ENCODE results near the gene TSNAX. TPM values are rescaled to one million over a fixed set of nuclear protein-coding genes. Genes with fewer than 3 reads are reported as not detected.
A peak's percentile ranks its signal among the peaks of the same experiment; 100 is the strongest.

The TSNAX gene
- polyA plus RNA-seq, 2 donors: 5.8 to 15.9 TPM

DNA sequence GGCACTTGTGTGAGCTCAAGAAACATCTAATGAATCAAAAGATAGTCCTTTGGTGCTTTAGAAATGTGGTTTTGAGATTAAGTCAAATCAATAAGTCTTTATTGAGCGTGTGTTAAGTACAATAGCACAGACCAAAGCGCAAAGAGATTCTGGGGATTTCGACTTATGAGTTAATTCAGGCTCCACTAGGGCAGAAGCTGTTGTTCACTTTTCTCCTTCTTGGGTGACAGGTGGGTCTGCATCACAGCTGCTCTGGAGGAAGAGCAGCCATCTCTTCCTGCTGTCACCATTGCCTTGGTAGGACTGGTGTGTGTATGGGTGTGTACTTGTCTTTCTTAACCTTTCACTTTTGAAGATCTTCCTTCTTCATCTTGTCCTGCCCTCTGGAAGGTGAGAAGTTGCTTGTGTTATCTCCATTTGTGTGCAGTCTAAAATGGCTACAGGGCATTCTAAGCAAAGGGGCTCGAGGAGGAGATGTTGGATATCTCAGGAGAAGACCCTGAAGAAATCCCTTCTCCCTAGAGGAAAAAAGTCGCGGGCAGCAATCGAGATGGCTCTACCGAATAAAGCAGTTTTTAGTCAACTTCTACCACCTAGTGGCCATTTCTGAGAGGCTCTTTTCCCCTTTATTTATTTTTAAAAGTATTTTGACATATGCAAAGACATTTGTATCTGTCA lies 75.3 kb downstream of the TSNAX start:
- H3K27me3 ChIP-seq (ENCODE audit: control insufficient read depth in 1 of 2, insufficient read depth in 2 of 2, low read length in 2 of 2): no peaks in the 10 kb centered on the region
- 24 to 31% methylated on average over 8 of the region's 8 CpGs for WGBS, 2 donors
- H3K4me3 ChIP-seq (ENCODE audit: low read depth in 1 of 2, low read length in 2 of 2): peak overlapping the region; percentile 31 to 69
- H3K27ac ChIP-seq (ENCODE audit: low read depth in 2 of 2, low read length in 1 of 2): no peak overlapping the region
- H3K9me3 ChIP-seq (ENCODE audit: control insufficient read depth in 2 of 2, insufficient read depth in 1 of 2, low read depth in 1 of 2, low read length in 1 of 2): no peaks in the 10 kb centered on the region
- peaks cover 0 to 2% of the 10 kb centered on the region in 2 donors for H3K4me1 ChIP-seq (ENCODE audit: control insufficient read depth in 2 of 2, insufficient read depth in 2 of 2, low read length in 1 of 2)
- no peaks in the 10 kb centered on the region for H3K36me3 ChIP-seq (ENCODE audit: control insufficient read depth in 2 of 2, insufficient read depth in 2 of 2, low read length in 1 of 2)

DNA sequence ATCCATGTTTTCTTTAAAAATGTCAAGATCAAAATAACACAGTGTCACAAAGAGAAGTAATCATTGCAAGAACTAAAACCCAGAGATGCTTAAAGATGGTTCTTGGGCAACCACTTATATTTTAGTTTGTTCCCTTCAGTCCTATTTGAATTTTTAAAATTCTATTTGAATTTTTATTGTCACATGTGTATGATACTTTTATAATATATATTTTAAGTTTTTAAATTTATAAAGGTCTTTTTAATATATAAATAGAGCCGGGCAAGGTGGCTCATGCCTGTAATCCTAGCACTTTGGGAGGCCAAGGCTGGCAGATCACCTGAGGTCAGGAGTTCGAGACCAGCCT lies 75.8 kb downstream of the TSNAX start:
- 65 to 70% methylated on average over 2 of the region's 2 CpGs for whole genome bisulfite sequencing, 2 donors

DNA sequence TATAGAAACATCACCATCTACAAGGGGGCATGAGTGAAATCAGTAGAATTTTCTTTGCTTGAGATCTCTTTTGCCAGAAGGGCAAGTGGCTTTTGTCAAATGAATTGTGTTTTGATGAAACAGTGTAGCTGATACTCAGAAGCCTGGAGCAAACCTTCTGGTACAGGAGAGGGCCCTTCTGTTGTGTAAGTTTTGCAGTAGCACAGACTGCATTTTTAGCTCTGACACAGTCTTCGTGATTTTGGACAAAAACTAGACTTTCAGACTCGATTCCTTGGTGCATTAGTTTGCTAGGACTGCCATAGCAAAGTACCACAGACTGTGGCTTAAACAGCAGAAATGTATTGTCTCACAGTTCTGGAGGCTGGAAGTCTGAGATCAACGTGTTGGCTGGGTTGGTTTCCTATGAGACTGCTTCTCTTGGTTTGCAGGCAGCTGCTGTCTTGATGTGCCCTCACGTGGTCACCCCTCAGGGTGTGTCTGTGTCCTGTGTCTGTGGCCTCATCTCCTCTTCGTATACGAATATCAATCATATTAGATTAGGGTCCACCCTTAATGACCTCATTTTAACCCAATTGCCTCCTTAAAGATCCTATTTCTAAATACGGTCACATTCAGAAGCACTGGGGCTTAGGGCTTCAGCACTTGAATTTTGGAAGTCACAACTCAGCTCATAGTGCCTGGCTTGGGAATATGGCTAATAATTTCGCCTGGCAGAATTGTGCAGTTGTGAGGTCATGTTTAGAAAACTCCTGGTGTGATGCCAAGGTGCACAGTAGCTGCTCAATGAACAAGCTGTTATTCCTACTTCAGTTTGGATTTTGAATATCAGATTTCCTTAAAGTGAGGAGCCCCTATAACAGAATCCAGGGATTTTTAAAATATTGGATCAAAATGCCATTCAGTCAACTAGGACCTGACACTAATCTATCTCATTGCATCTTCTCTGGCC lies 77.0 kb downstream of the TSNAX start:
- Histone ChIP-seq H3K4me1 (ENCODE audit: control insufficient read depth in 2 of 2, insufficient read depth in 2 of 2, low read length in 1 of 2) (peaks cover 0 to 2% of the 10 kb centered on the region in 2 donors), H3K27ac (ENCODE audit: low read depth in 2 of 2, low read length in 1 of 2) (no peak overlapping the region), H3K4me3 (ENCODE audit: low read depth in 1 of 2, low read length in 2 of 2) (no peak overlapping the region), H3K9me3 (ENCODE audit: control insufficient read depth in 2 of 2, insufficient read depth in 1 of 2, low read depth in 1 of 2, low read length in 1 of 2) (no peaks in the 10 kb centered on the region), H3K36me3 (ENCODE audit: control insufficient read depth in 2 of 2, insufficient read depth in 2 of 2, low read length in 1 of 2) (no peaks in the 10 kb centered on the region), H3K27me3 (ENCODE audit: control insufficient read depth in 1 of 2, insufficient read depth in 2 of 2, low read length in 2 of 2) (no peaks in the 10 kb centered on the region)
- WGBS, 2 donors: 58 to 63% methylated on average over 8 of the region's 8 CpGs

More for the DNA sequence above, 75.8 kb downstream of the TSNAX start:
- peaks cover 0 to 2% of the 10 kb centered on the region in 2 donors for H3K4me1 ChIP-seq (ENCODE audit: control insufficient read depth in 2 of 2, insufficient read depth in 2 of 2, low read length in 1 of 2)
- no peak overlapping the region for H3K27ac ChIP-seq (ENCODE audit: low read depth in 2 of 2, low read length in 1 of 2)
- H3K27me3 ChIP-seq (ENCODE audit: control insufficient read depth in 1 of 2, insufficient read depth in 2 of 2, low read length in 2 of 2): no peaks in the 10 kb centered on the region
- H3K4me3 ChIP-seq (ENCODE audit: low read depth in 1 of 2, low read length in 2 of 2): no peak overlapping the region
- H3K9me3 ChIP-seq (ENCODE audit: control insufficient read depth in 2 of 2, insufficient read depth in 1 of 2, low read depth in 1 of 2, low read length in 1 of 2): no peaks in the 10 kb centered on the region
- H3K36me3 ChIP-seq (ENCODE audit: control insufficient read depth in 2 of 2, insufficient read depth in 2 of 2, low read length in 1 of 2): no peaks in the 10 kb centered on the region

DNA sequence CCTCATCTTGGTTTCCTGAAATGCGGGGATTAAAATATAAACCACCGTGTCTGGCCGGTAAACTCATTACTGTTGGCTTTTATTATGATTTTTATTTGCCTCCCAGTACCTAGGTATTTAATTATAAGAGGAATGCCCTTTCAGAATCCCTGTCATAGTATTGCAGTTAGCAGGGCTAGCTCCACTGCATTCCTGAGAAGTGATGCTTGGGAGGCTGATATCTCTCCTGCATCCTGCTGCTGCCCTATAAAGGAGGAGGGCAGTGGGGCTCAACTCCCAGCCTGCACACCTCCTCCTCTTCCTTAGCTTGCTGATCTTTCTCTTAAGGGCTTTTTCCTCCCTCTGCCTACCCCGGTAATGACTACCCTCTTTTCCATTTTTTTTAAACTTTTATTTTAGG lies 78.2 kb downstream of the TSNAX start:
- Histone ChIP-seq H3K27ac (ENCODE audit: low read depth in 2 of 2, low read length in 1 of 2) (no peak overlapping the region), H3K4me3 (ENCODE audit: low read depth in 1 of 2, low read length in 2 of 2) (no peak overlapping the region), H3K4me1 (ENCODE audit: control insufficient read depth in 2 of 2, insufficient read depth in 2 of 2, low read length in 1 of 2) (peaks cover 0 to 2% of the 10 kb centered on the region in 2 donors), H3K36me3 (ENCODE audit: control insufficient read depth in 2 of 2, insufficient read depth in 2 of 2, low read length in 1 of 2) (no peaks in the 10 kb centered on the region), H3K9me3 (ENCODE audit: control insufficient read depth in 2 of 2, insufficient read depth in 1 of 2, low read depth in 1 of 2, low read length in 1 of 2) (no peaks in the 10 kb centered on the region), H3K27me3 (ENCODE audit: control insufficient read depth in 1 of 2, insufficient read depth in 2 of 2, low read length in 2 of 2) (peaks cover 0 to 3% of the 10 kb centered on the region in 2 donors)
- 50 to 53% methylated on average over 4 of the region's 4 CpGs for WGBS, 2 donors

DNA sequence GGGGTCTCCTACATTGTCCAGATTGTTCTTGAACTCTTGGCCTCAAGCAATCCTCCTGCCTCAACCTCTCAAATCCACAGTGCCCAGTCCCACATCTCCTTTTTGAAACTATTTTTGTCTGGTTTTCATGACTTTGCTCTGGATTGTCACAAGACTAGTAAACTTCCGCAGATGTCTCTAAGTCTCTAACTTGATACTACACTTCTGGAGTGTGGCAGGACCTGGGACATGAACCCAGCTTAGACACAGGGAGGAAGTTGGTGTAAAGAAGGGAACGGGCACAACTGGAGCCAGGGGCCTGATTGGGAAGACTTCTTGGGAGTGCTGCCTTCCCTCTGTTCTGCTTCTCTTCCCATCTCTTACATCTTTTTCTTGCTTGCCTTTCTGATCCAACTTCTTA lies 81.9 kb downstream of the TSNAX start:
- Histone ChIP-seq H3K36me3 (ENCODE audit: control insufficient read depth in 2 of 2, insufficient read depth in 2 of 2, low read length in 1 of 2) (no peaks in the 10 kb centered on the region), H3K27ac (ENCODE audit: low read depth in 2 of 2, low read length in 1 of 2) (no peak overlapping the region), H3K4me3 (ENCODE audit: low read depth in 1 of 2, low read length in 2 of 2) (no peak overlapping the region), H3K4me1 (ENCODE audit: control insufficient read depth in 2 of 2, insufficient read depth in 2 of 2, low read length in 1 of 2) (peaks cover 2 to 3% of the 10 kb centered on the region in 2 donors), H3K9me3 (ENCODE audit: control insufficient read depth in 2 of 2, insufficient read depth in 1 of 2, low read depth in 1 of 2, low read length in 1 of 2) (no peaks in the 10 kb centered on the region), H3K27me3 (ENCODE audit: control insufficient read depth in 1 of 2, insufficient read depth in 2 of 2, low read length in 2 of 2) (peaks cover 0 to 5% of the 10 kb centered on the region in 2 donors)
- 91 to 95% methylated on average over 2 of the region's 2 CpGs for WGBS, 2 donors

DNA sequence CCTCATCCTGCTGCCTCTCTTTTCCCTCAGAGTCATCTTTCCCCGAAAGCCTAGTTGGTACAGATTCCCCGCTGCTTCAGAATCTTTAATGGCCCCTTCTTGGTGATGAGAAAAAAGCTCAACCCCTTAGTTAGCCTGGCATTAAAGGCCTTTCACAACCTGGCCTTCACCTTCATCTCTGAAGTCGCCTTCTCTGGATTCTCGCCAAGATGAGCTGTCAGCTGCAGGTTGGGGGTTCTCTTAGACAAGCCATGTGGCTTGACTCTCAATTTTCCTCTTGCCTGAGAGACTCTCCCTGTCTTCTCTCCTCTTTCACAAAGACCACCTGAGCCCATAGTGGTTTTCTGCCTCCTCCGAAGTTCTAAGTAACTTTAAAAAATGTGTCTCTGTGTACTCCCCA lies 82.6 kb downstream of the TSNAX start:
- H3K4me1 ChIP-seq (ENCODE audit: control insufficient read depth in 2 of 2, insufficient read depth in 2 of 2, low read length in 1 of 2): peaks cover 2 to 3% of the 10 kb centered on the region in 2 donors
- peaks cover 0 to 5% of the 10 kb centered on the region in 2 donors for H3K27me3 ChIP-seq (ENCODE audit: control insufficient read depth in 1 of 2, insufficient read depth in 2 of 2, low read length in 2 of 2)
- H3K9me3 ChIP-seq (ENCODE audit: control insufficient read depth in 2 of 2, insufficient read depth in 1 of 2, low read depth in 1 of 2, low read length in 1 of 2): no peaks in the 10 kb centered on the region
- no peak overlapping the region for H3K27ac ChIP-seq (ENCODE audit: low read depth in 2 of 2, low read length in 1 of 2)
- no peaks in the 10 kb centered on the region for H3K36me3 ChIP-seq (ENCODE audit: control insufficient read depth in 2 of 2, insufficient read depth in 2 of 2, low read length in 1 of 2)
- no peak overlapping the region for H3K4me3 ChIP-seq (ENCODE audit: low read depth in 1 of 2, low read length in 2 of 2)
- WGBS, 2 donors: 83 to 89% methylated on average over 5 of the region's 5 CpGs

DNA sequence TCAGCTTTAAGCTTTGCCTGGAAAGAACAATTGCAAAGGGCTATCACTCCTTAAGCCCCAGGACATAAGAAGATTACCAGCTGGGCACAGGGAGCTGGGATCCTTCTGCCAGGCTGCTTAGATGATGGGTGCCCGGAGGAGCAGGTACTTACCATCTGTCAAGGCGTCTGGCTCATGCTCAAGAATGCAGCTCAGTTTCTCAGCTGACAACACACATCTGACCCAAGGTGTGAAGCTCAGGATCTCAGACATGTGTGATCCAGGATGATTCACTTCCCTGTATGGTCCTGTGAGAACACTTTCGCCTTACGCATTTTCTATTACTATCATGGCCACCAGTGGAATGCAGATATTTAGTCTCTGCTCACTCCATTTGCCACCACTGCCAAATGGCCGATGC lies 83.4 kb downstream of the TSNAX start:
- H3K4me3 ChIP-seq (ENCODE audit: low read depth in 1 of 2, low read length in 2 of 2): no peak overlapping the region
- no peak overlapping the region for H3K27ac ChIP-seq (ENCODE audit: low read depth in 2 of 2, low read length in 1 of 2)
- peaks cover 0 to 5% of the 10 kb centered on the region in 2 donors for H3K27me3 ChIP-seq (ENCODE audit: control insufficient read depth in 1 of 2, insufficient read depth in 2 of 2, low read length in 2 of 2)
- no peaks in the 10 kb centered on the region for H3K36me3 ChIP-seq (ENCODE audit: control insufficient read depth in 2 of 2, insufficient read depth in 2 of 2, low read length in 1 of 2)
- 84 to 85% methylated on average over 5 of the region's 5 CpGs for WGBS, 2 donors
- H3K9me3 ChIP-seq (ENCODE audit: control insufficient read depth in 2 of 2, insufficient read depth in 1 of 2, low read depth in 1 of 2, low read length in 1 of 2): no peaks in the 10 kb centered on the region
- peaks cover 2 to 3% of the 10 kb centered on the region in 2 donors for H3K4me1 ChIP-seq (ENCODE audit: control insufficient read depth in 2 of 2, insufficient read depth in 2 of 2, low read length in 1 of 2)

DNA sequence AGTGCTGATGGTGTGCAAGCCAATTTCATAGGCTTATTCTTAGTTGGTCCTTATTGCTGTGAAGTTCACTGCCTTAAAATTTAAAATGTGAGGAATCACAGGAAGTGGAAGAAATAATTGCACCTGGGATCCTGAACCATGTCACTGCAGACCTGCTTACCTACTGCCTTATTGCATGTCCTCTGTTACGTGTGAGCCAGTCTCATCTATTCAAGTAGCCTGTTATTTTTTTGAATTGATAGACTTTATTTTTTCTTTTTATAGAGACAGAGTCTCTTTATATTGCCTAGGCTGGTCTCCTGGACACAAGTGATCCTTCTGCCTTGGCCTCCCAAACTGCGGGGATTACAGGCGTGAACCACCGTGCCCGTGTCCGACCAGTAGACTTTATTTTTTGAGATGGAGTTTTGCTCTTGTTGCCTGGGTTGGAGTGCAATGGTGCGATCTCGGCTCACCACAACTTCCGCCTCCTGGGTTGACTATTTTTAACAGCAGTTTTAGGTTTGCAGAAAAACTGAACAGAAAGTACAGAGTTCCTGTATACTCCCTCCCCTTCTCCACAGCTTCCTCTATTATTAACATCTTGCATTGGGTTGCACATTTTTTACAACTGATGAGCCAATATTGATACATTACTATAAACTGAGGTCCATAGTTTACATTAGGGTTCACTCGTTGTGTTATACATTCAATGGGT lies 84.1 kb downstream of the TSNAX start:
- H3K27ac ChIP-seq (ENCODE audit: low read depth in 2 of 2, low read length in 1 of 2): no peak overlapping the region
- 75 to 78% methylated on average over 10 of the region's 10 CpGs for WGBS, 2 donors
- peaks cover 2 to 3% of the 10 kb centered on the region in 2 donors for H3K4me1 ChIP-seq (ENCODE audit: control insufficient read depth in 2 of 2, insufficient read depth in 2 of 2, low read length in 1 of 2)

More for the DNA sequence above, 84.1 kb downstream of the TSNAX start:
- Histone ChIP-seq H3K4me3 (ENCODE audit: low read depth in 1 of 2, low read length in 2 of 2) (no peak overlapping the region), H3K9me3 (ENCODE audit: control insufficient read depth in 2 of 2, insufficient read depth in 1 of 2, low read depth in 1 of 2, low read length in 1 of 2) (no peaks in the 10 kb centered on the region), H3K27me3 (ENCODE audit: control insufficient read depth in 1 of 2, insufficient read depth in 2 of 2, low read length in 2 of 2) (peaks cover 0 to 5% of the 10 kb centered on the region in 2 donors), H3K36me3 (ENCODE audit: control insufficient read depth in 2 of 2, insufficient read depth in 2 of 2, low read length in 1 of 2) (no peaks in the 10 kb centered on the region)
